Measurements from ENCODE around the gene CCDC30.
"Not testable (repeated sequence)": the region's sequence is repeated elsewhere in the genome, so short reads cannot be mapped to it uniquely, and the experiment has no call there.

CCDC30 gene

DNA sequence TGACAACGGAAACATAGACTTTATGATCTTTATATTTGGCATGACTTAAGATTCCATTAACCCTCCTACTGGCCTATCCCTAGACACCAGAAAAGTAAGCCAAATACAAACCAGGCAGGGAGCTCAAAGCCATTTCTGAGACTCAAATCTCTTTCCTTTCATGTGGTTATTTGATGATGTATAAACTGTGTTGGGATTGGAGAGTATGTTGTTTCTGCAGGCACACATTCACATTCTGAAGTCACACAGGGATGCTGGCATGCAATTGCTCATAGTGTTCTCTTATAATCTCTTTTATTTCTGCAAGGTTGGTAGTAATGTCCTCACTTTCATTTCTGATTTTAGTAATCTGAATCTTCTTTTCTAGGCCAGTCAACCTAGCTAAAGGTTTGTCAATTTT, 13.0 kb upstream of the CCDC30 start:
- no peak for DNase-seq (ENCODE audit: low read depth in 2 of 2)

- DNase-seq (ENCODE audit: low read depth in 2 of 2): no peak
Measured at GRCh38 chr1:42453386-42453785, 9.7 kb upstream of the CCDC30 start.

- DNase-seq (ENCODE audit: low read depth in 2 of 2): no peak
Measured at GRCh38 chr1:42454403-42454802, 8.7 kb upstream of the CCDC30 start.

GRCh38 chr1:42456010-42456753, 6.9 kb upstream of the CCDC30 start, which contains the start of the genes PPCS and ZMYND12:
Gene PPCS (plus strand): TSS chr1:42456543. CDS start chr1:42456566, 23 bp downstream.
Gene ZMYND12 (minus strand): TSS chr1:42456022. CDS start chr1:42455997, 25 bp downstream.
- DNase-seq (ENCODE audit: low read depth in 2 of 2): peak; percentile 87 to 90

GRCh38 chr1:42456754-42457089, 6.4 kb upstream of the CCDC30 start:
- DNase-seq (ENCODE audit: low read depth in 2 of 2): peak; percentile 33 to 34

- DNase-seq (ENCODE audit: low read depth in 2 of 2): no peak
Measured at GRCh38 chr1:42461196-42461595, 1.9 kb upstream of the CCDC30 start.

DNA sequence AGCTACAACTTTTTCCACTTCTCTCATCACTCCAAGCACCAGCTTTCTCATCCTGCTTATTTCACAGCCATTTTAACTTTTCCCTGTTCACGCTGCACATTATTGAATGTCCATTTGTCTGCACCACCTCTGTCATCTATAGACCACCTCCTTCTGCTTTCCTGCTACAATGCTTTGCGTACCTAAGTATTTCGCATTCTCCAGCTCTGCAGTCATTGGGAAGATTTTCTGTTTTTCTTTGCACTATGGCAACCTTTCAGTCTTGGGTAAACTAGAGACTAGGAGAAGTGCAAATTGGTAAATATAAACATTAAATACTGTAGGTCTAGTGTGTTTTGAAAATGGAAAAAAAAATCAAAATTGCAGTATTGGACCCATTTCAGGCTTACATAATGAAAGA, 835 bp downstream of the CCDC30 start:
- DNase-seq (ENCODE audit: low read depth in 2 of 2): no peak

GRCh38 chr1:42466030-42466429, 2.9 kb downstream of the CCDC30 start:
- no peak for DNase-seq (ENCODE audit: low read depth in 2 of 2)

GRCh38 chr1:42469727-42470126, 6.6 kb downstream of the CCDC30 start:
- DNase-seq (ENCODE audit: low read depth in 2 of 2): no peak

GRCh38 chr1:42476605-42477004, 13.5 kb downstream of the CCDC30 start:
- DNase-seq (ENCODE audit: low read depth in 2 of 2): no peak

DNA sequence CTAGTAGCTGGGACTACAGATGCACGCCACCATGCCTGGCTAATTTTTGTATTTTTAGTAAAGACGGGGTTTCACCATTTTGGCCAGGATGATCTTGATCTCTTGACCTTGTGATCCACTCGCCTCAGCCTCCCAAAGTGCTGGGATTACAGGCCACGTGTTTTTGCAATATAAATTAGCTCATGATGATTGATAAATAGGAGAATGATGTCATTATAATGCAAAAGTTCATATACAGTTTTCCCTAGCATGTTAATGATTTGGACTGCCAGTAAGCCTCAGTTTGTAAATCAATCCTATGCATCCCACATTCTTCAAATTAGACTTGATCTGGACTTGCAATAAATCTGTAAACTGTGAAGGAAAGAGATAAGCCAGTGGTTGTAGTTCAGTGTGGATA, 14.3 kb downstream of the CCDC30 start:
- not testable (repeated sequence) for DNase-seq (ENCODE audit: low read depth in 2 of 2)

GRCh38 chr1:42477775-42478174, 14.7 kb downstream of the CCDC30 start:
- no peak for DNase-seq (ENCODE audit: low read depth in 2 of 2)

GRCh38 chr1:42479621-42480020, 16.5 kb downstream of the CCDC30 start:
- no peak for DNase-seq (ENCODE audit: low read depth in 2 of 2)

GRCh38 chr1:42480921-42481320, 17.8 kb downstream of the CCDC30 start:
- no peak for DNase-seq (ENCODE audit: low read depth in 2 of 2)

DNA sequence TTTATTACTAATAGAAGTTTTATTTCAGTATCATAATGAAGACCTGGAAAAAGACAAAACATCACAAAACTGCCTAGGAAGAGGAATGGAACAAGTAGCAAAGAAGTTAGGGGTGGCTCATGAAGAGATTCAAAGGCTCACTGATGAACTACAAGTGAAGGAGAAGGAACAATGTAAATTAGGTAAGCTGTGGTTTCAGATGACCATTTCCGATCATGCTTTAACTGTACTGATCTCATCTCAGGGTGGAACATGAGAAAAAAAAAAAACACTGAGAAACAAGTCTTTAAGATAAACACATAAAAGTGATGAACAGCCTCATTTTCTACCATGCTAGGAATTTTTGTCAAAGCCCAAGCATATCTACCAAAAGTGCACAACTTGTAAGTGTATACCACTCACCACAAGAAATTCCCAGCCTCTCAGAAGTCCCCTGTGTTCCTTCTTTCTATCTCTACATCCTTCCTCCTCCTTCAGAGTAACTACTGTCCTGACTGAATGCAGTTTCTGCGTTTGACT, 19.6 kb downstream of the CCDC30 start:
- no peak for DNase-seq (ENCODE audit: low read depth in 2 of 2)

DNA sequence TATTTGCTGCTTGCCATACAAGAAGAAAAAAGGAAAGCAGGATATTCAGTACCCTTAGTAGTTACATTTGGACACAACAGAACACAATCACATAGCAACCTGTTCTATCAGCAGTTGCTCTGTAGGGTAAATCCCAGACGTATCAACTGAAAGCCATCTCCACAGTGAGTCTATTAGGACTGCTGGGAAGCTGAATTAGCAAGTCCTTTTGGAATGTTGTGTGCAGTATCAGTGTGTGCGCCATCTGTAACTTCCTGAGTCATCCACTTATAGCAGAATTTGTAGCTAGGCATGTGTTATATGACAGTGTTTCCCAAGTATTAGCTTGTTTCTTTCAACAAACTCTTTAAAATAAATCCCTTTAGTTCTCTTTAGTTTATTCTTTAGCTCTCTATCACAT, 21.3 kb downstream of the CCDC30 start:
- DNase-seq (ENCODE audit: low read depth in 2 of 2): no peak

DNA sequence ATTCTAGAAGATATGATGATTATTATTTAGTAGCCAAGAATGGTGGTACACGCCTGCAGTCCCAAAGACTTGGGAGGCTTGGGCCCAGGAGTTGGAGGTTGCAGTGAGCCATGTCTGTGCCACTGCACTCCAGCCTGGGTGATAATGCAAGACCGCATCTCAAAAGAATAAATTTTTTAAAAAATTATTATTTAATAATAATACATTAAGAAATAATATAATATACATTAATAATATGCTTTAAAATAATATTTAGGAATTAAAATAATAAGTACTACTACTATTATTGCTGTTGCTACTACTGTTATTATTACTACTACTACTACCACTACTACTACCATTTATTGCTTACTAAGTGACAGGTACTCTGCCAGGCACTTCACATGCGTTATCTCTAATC, 27.2 kb downstream of the CCDC30 start:
- no peak for DNase-seq (ENCODE audit: low read depth in 2 of 2)

DNA sequence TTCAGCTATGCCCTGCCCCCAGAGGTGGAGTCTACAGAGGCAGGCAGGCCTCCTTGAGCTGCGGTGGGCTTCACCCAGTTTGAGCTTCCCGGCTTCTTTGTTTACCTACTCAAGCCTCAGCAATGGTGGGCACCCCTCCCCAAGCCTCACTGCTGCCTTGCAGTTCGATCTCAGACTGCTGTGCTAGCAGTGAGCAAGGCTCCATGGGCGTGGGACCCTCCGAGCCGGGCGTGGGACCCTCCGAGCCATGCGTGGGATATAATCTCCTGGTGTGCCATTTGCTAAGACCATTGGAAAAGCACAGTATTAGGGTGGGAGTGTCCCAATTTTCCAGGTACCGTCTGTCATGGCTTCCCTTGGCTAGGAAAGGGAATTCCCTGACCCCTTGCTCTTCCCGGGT, 38.9 kb downstream of the CCDC30 start:
- not testable (repeated sequence) for DNase-seq (ENCODE audit: low read depth in 2 of 2)

- DNase-seq (ENCODE audit: low read depth in 2 of 2): no peak
Measured at GRCh38 chr1:42504535-42505128, 41.5 kb downstream of the CCDC30 start.

DNA sequence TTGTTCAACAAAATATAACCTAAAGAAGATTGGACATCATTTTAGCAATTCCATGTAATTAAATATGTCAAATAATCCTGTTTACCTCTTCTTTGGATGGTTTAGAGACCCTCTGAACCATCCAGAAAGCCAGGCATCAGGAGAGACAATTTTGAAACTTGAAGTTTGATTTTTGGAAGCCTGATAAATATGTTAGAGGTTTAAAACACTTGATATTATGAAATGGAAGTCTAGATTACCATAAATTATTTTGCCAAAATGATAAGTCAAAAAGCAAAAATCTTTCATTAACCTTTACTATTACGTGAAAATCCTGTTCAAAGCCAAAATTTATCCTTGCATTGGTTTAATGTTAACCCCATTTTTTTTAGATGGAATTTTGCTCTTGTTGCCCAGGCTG, 43.5 kb downstream of the CCDC30 start:
- no peak for DNase-seq (ENCODE audit: low read depth in 2 of 2)

DNA sequence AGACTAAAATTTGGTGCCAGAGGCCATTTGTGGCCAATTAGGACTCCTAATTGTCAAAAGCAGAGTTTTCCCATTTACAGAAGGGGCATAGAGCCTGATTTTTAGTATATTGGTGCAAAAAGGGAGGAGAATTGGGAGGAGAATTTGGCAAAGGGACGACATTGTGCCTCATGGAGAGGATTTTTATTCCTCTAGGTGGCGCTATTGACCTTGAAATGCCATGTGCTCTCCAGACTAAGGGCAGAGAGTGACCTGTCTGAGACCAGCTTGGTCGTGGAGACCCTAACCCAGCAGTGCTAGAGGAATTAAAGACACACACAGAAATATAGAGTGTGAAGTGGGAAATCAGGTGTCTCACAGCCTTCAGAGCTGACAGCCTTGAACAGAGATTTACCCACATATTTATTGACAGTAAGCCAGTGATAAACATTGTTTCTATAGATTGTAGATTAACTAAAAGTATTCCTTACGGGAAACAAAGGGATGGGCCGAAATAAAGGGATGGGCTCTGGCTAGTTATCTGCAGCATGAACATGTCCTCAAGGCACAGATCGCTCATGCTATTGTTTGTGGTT, 48.6 kb downstream of the CCDC30 start:
- DNase-seq (ENCODE audit: low read depth in 2 of 2): not testable (repeated sequence)

DNA sequence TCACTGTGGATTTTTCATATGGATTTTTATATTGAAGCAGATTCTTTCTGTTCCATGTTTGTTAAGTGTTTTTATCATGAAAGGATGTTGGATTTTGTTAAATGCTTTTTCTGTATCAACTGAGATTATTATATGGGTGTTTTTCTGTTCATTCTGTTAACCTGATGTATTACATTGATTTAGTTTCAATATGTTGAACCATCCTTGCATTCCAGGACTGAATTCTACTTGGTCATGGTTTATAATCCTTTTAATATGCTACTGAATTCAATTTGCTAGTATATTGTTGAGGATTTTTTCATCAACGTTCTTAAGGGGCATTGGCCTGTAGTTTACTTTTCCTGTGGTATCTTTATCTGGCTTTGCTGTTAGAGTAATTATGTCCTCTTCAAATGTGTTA, 55.8 kb downstream of the CCDC30 start:
- no peak for DNase-seq (ENCODE audit: low read depth in 2 of 2)

GRCh38 chr1:42523171-42523570, 60.1 kb downstream of the CCDC30 start:
- DNase-seq (ENCODE audit: low read depth in 2 of 2): no peak
